ENCODE data around the gene NDUFS7.

Gene NDUFS7

DNA sequence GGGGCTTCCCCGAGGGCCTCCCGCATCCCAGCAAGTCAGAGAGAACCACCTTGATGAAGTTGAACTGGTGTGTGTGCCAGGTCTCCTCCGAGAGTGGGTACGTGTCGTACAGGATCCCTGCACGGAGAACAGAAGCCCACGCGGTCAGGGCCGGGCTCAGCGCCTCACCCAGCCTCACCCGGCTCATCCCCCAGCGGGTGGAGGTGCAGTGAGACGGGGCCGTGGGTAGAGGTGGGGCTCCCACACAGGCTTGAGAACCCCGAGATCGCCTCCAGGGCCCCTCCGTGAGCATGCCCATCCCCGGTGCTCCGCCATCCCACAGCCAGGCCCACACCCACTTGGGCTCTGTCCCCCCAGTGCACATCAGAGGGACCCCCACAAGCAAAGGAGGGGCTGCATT is 15.4 kb downstream of the NDUFS7 start:
- H3K36me3 ChIP-seq (ENCODE audit: insufficient read depth, insufficient read length, low read length), result peaks cover 38% of the 10 kb centered on the region
- no peaks in the 10 kb centered on the region for H3K27me3 ChIP-seq (ENCODE audit: insufficient read depth, insufficient read length)
- TF ChIP-seq YY1 (IDR thresholded peaks at IDR 0.05; ENCODE audit: insufficient read depth, insufficient read length), result no peak
- no peak for TF ChIP-seq SUZ12 (IDR thresholded peaks at IDR 0.05; ENCODE audit: extremely low read depth, insufficient read depth, insufficient read length)
- TF ChIP-seq ZNF274 (IDR thresholded peaks at IDR 0.05; ENCODE audit: low read depth, low read length), result no peak
- peaks cover 26% of the 10 kb centered on the region for H3K4me1 ChIP-seq (ENCODE audit: insufficient read depth, insufficient read length)
- H3K9me3 ChIP-seq (ENCODE audit: insufficient read depth, low read length), result no peaks in the 10 kb centered on the region
- peak overlapping the region; percentile 56 for H3K9ac ChIP-seq (ENCODE audit: insufficient read length, low read depth)
- DNase-seq (ENCODE audit: low read depth, low spot score), result no peak
- H3K4me3 ChIP-seq (ENCODE audit: insufficient read length, low read depth), result no peak overlapping the region

- no peak overlapping the region for H3K4me3 ChIP-seq (ENCODE audit: insufficient read length, low read depth)
- DNase-seq (ENCODE audit: low read depth, low spot score), result no peak
- H3K9me3 ChIP-seq (ENCODE audit: insufficient read depth, low read length), result no peaks in the 10 kb centered on the region
- H3K36me3 ChIP-seq (ENCODE audit: insufficient read depth, insufficient read length, low read length), result peaks cover 32% of the 10 kb centered on the region
- H3K9ac ChIP-seq (ENCODE audit: insufficient read length, low read depth), result no peak overlapping the region
- TF ChIP-seq ZNF274 (IDR thresholded peaks at IDR 0.05; ENCODE audit: low read depth, low read length), result no peak
- no peak for TF ChIP-seq SUZ12 (IDR thresholded peaks at IDR 0.05; ENCODE audit: extremely low read depth, insufficient read depth, insufficient read length)
- no peak for TF ChIP-seq YY1 (IDR thresholded peaks at IDR 0.05; ENCODE audit: insufficient read depth, insufficient read length)
- peaks cover 25% of the 10 kb centered on the region for H3K4me1 ChIP-seq (ENCODE audit: insufficient read depth, insufficient read length)
- no peaks in the 10 kb centered on the region for H3K27me3 ChIP-seq (ENCODE audit: insufficient read depth, insufficient read length)
These were observed 16.0 kb downstream of the NDUFS7 start for GRCh38 chr19:1399745-1400144.

- Histone ChIP-seq H3K36me3 (ENCODE audit: insufficient read depth, insufficient read length, low read length) (peaks cover 27% of the 10 kb centered on the region), H3K9ac (ENCODE audit: insufficient read length, low read depth) (peak overlapping the region; percentile 92), H3K4me3 (ENCODE audit: insufficient read length, low read depth) (peak overlapping the region; percentile 86), H3K27me3 (ENCODE audit: insufficient read depth, insufficient read length) (no peaks in the 10 kb centered on the region), H3K9me3 (ENCODE audit: insufficient read depth, low read length) (no peaks in the 10 kb centered on the region), H3K4me1 (ENCODE audit: insufficient read depth, insufficient read length) (peaks cover 23% of the 10 kb centered on the region)
- no peak for DNase-seq (ENCODE audit: low read depth, low spot score)
- TF ChIP-seq YY1 (IDR thresholded peaks at IDR 0.05; ENCODE audit: insufficient read depth, insufficient read length) (no peak), ZNF274 (IDR thresholded peaks at IDR 0.05; ENCODE audit: low read depth, low read length) (no peak), SUZ12 (IDR thresholded peaks at IDR 0.05; ENCODE audit: extremely low read depth, insufficient read depth, insufficient read length) (no peak)
These were observed 16.8 kb downstream of the NDUFS7 start for GRCh38 chr19:1400281-1401137.

- H3K9me3 ChIP-seq (ENCODE audit: insufficient read depth, low read length), result no peaks in the 10 kb centered on the region
- TF ChIP-seq SUZ12 (IDR thresholded peaks at IDR 0.05; ENCODE audit: extremely low read depth, insufficient read depth, insufficient read length), result no peak
- no peak for TF ChIP-seq ZNF274 (IDR thresholded peaks at IDR 0.05; ENCODE audit: low read depth, low read length)
- no peak for TF ChIP-seq YY1 (IDR thresholded peaks at IDR 0.05; ENCODE audit: insufficient read depth, insufficient read length)
- DNase-seq (ENCODE audit: low read depth, low spot score), result no peak
- H3K36me3 ChIP-seq (ENCODE audit: insufficient read depth, insufficient read length, low read length), result peaks cover 22% of the 10 kb centered on the region
- H3K4me1 ChIP-seq (ENCODE audit: insufficient read depth, insufficient read length), result peaks cover 17% of the 10 kb centered on the region
- H3K27me3 ChIP-seq (ENCODE audit: insufficient read depth, insufficient read length), result no peaks in the 10 kb centered on the region
- peak within 1 kb of the TSS; percentile 92 for H3K9ac ChIP-seq (ENCODE audit: insufficient read length, low read depth)
- H3K4me3 ChIP-seq (ENCODE audit: insufficient read length, low read depth), result peak within 1 kb of the TSS; percentile 86
These were observed 17.6 kb downstream of the NDUFS7 start, which contains the start of gene GAMT for GRCh38 chr19:1401138-1401888. TSS of gene GAMT (minus strand) at chr19:1401542. CDS start at chr19:1401476, 66 bp downstream.

- Histone ChIP-seq H3K4me1 (ENCODE audit: insufficient read depth, insufficient read length) (peaks cover 13% of the 10 kb centered on the region), H3K9me3 (ENCODE audit: insufficient read depth, low read length) (no peaks in the 10 kb centered on the region), H3K9ac (ENCODE audit: insufficient read length, low read depth) (peak overlapping the region; percentile 92), H3K4me3 (ENCODE audit: insufficient read length, low read depth) (peak overlapping the region; percentile 86), H3K27me3 (ENCODE audit: insufficient read depth, insufficient read length) (no peaks in the 10 kb centered on the region), H3K36me3 (ENCODE audit: insufficient read depth, insufficient read length, low read length) (peaks cover 22% of the 10 kb centered on the region)
- TF ChIP-seq SUZ12 (IDR thresholded peaks at IDR 0.05; ENCODE audit: extremely low read depth, insufficient read depth, insufficient read length) (no peak), YY1 (IDR thresholded peaks at IDR 0.05; ENCODE audit: insufficient read depth, insufficient read length) (no peak), ZNF274 (IDR thresholded peaks at IDR 0.05; ENCODE audit: low read depth, low read length) (no peak)
- DNase-seq (ENCODE audit: low read depth, low spot score), result no peak
These were observed 18.1 kb downstream of the NDUFS7 start for GRCh38 chr19:1401889-1402217.

DNA sequence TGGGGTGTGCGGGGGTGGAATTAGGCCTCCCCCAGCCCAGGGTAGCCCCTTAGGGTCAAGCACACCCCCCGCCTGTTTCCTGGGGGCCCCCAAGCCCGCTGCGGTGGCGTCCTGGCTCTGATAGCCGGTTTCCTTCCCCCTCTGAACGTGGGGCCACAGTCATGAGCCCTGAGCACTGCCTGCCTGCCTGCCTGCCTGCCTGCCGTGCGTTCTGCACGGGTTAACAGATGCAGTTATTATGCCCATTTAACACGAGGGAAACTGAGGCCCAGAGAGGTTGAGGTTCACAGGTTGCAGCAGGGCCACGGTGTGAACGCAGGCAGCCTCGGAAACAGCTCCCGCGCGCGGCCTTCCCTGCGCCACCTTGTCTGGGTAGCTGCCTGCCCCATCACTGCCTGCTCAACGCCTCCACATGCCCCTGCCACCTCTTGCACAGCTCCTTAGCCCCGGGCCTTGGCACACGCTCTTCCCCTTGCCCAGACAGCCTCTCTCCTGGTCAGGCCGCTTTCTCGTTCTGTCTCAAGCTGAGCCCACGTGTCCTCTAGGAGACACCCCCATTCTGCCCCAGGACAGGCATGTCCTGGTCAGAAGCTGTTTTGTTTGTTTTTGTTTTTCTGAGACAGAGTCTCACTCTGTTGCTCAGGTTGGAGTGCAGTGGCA is 18.8 kb downstream of the NDUFS7 start:
- peak overlapping the region; percentile 23 for H3K4me3 ChIP-seq (ENCODE audit: insufficient read length, low read depth)

More for the DNA sequence above, 18.8 kb downstream of the NDUFS7 start:
- Histone ChIP-seq H3K9ac (ENCODE audit: insufficient read length, low read depth) (peak overlapping the region; percentile 92), H3K4me1 (ENCODE audit: insufficient read depth, insufficient read length) (peaks cover 13% of the 10 kb centered on the region), H3K27me3 (ENCODE audit: insufficient read depth, insufficient read length) (no peaks in the 10 kb centered on the region), H3K36me3 (ENCODE audit: insufficient read depth, insufficient read length, low read length) (peaks cover 18% of the 10 kb centered on the region), H3K9me3 (ENCODE audit: insufficient read depth, low read length) (no peaks in the 10 kb centered on the region)
- no peak for DNase-seq (ENCODE audit: low read depth, low spot score)
- TF ChIP-seq SUZ12 (IDR thresholded peaks at IDR 0.05; ENCODE audit: extremely low read depth, insufficient read depth, insufficient read length) (no peak), YY1 (IDR thresholded peaks at IDR 0.05; ENCODE audit: insufficient read depth, insufficient read length) (no peak), ZNF274 (IDR thresholded peaks at IDR 0.05; ENCODE audit: low read depth, low read length) (no peak)

Data from NT2/D1 (cell line).